Cardiac muscle cell (in vitro differentiated cells and primary cell): ENCODE data around the gene RTBDN. TPM values are rescaled to one million over a fixed set of nuclear protein-coding genes. Genes with fewer than 3 reads are reported as not detected.
"Not testable (repeated sequence)": the region's sequence is repeated elsewhere in the genome, so short reads cannot be mapped to it uniquely, and the experiment has no call there.

Experiments used
- DNase-seq, 2 donors: peaks; one replicate each; pipeline versions ENCODE4 v3.0.0 to v3.0.0-alpha.2; 2010 to 2017; ENCODE audit warnings: low read depth in 1 of 2, low spot score in 1 of 2
- H3K27ac ChIP-seq: fragments of 200-600 bp; sonication (generic); 2 replicates; pipeline ENCODE4 v1.5.1; 2016
- H3K27me3 ChIP-seq: fragments of 200-600 bp; sonication (generic); 2 replicates; pipeline ENCODE4 v1.6.0; 2016; ENCODE audit warnings: control low read depth
- H3K36me3 ChIP-seq: fragments of 200-600 bp; sonication (generic); 2 replicates; pipeline ENCODE4 v1.5.1; 2016; ENCODE audit warnings: control low read depth
- H3K4me1 ChIP-seq: fragments of 200-600 bp; sonication (generic); 2 replicates; pipeline ENCODE4 v1.8.1; 2017; ENCODE audit warnings: low read depth, mild to moderate bottlenecking, mixed run types
- H3K4me3 ChIP-seq: fragments of 200-600 bp; sonication (generic); 2 replicates; pipeline ENCODE4 v1.5.1; 2016; ENCODE audit warnings: mild to moderate bottlenecking
- H3K9me3 ChIP-seq: fragments of 200-600 bp; sonication (generic); 2 replicates; pipeline ENCODE4 v1.5.1; 2017; ENCODE audit warnings: low read depth, mild to moderate bottlenecking, control low read depth
- CTCF ChIP-seq: IDR thresholded peaks from 2 replicates; pipeline ENCODE4 v1.5.1; 2012; ENCODE audit warnings: low read depth, mild to moderate bottlenecking, low read length
- polyA plus RNA-seq: library from polyadenylated mRNA; unstranded; fragments of >200 nt; fragmentation: Nextera tagmentation; extraction: Ambion mirVana; gene quantifications from 2 replicates; pipeline ENCODE4 v1.2.1, GENCODE V29; 2016
- total RNA-seq: library from RNA; depleted of rRNA; stranded (reverse); fragments of >200 nt; gene quantifications from 2 replicates; pipeline ENCODE4 v1.2.3, GENCODE V29; 2016

The RTBDN gene
- total and polyA plus RNA-seq, 2 experiments from 2014 or later = not detected

GRCh38 chr19:12821761-12822160, 12.6 kb downstream of the RTBDN start:
- H3K4me1 ChIP-seq = no peaks in the 10 kb centered on the region
- no peaks in the 10 kb centered on the region for H3K27me3 ChIP-seq
- H3K9me3 ChIP-seq = no peaks in the 10 kb centered on the region
- no peak overlapping the region for H3K4me3 ChIP-seq
- no peaks in the 10 kb centered on the region for H3K36me3 ChIP-seq
- DNase-seq = no peak
- TF ChIP-seq CTCF = no peak
- H3K27ac ChIP-seq = no peak overlapping the region

GRCh38 chr19:12817810-12818209, 16.6 kb downstream of the RTBDN start:
- not testable (repeated sequence) for DNase-seq, H3K4me1 ChIP-seq, H3K9me3 ChIP-seq, H3K27ac ChIP-seq, H3K36me3 ChIP-seq, H3K27me3 ChIP-seq, H3K4me3 ChIP-seq

GRCh38 chr19:12817188-12817587, 17.2 kb downstream of the RTBDN start:
- H3K36me3 ChIP-seq, H3K4me3 ChIP-seq, H3K27ac ChIP-seq, H3K4me1 ChIP-seq, DNase-seq, H3K27me3 ChIP-seq, H3K9me3 ChIP-seq: not testable (repeated sequence)

- Histone ChIP-seq H3K27me3 (no peaks in the 10 kb centered on the region), H3K4me3 (no peak overlapping the region), H3K36me3 (peaks cover 3% of the 10 kb centered on the region), H3K4me1 (no peaks in the 10 kb centered on the region), H3K9me3 (no peaks in the 10 kb centered on the region), H3K27ac (no peak overlapping the region)
- DNase-seq = no peak
- no peak for TF ChIP-seq CTCF
These were observed 19.3 kb downstream of the RTBDN start for GRCh38 chr19:12815088-12815487.

GRCh38 chr19:12806242-12807081, 27.9 kb downstream of the RTBDN start, which contains the start of gene RNASEH2A:
TSS of gene RNASEH2A (plus strand) at chr19:12806584. CDS start at chr19:12806674, 90 bp downstream.
- peak; percentile 94 to 95 for DNase-seq
- Histone ChIP-seq H3K27ac (peak within 1 kb of the TSS; percentile 31), H3K36me3 (no peaks in the 10 kb centered on the region), H3K27me3 (no peaks in the 10 kb centered on the region), H3K4me3 (peak within 1 kb of the TSS; percentile 49), H3K4me1 (peaks cover 3% of the 10 kb centered on the region), H3K9me3 (no peaks in the 10 kb centered on the region)
- no peak for TF ChIP-seq CTCF

- DNase-seq = no peak
- TF ChIP-seq CTCF = no peak
- Histone ChIP-seq H3K4me3 (no peak overlapping the region), H3K9me3 (no peaks in the 10 kb centered on the region), H3K4me1 (peaks cover 6% of the 10 kb centered on the region), H3K27ac (no peak overlapping the region), H3K36me3 (peaks cover 10% of the 10 kb centered on the region), H3K27me3 (no peaks in the 10 kb centered on the region)
These were observed 30.3 kb downstream of the RTBDN start for GRCh38 chr19:12804051-12804450.
